Epithelial cell of proximal tubule (primary cell): ENCODE data around the gene PTAFR. TPM values are rescaled to one million over a fixed set of nuclear protein-coding genes. Genes with fewer than 3 reads are reported as not detected.

Source experiments
- DNase-seq: peaks from one replicate; pipeline ENCODE4 v3.0.0-alpha.2; 2011; ENCODE audit warnings: low read depth
- H3K4me3 ChIP-seq: 2 replicates; pipeline ENCODE4 v1.5.1; 2011; ENCODE audit warnings: low read depth, mild to moderate bottlenecking, low read length
- total RNA-seq: library from RNA; depleted of rRNA; stranded (reverse); fragments of >200 nt; gene quantifications from 2 replicates; pipeline ENCODE4 v1.2.3, GENCODE V29; 2015
- TF ChIP-seq, protein P1 (sequence below): conservative IDR thresholded peaks from 2 replicates; pipeline ENCODE4 v1.5.1; 2012; ENCODE audit warnings: low read depth, mild to moderate bottlenecking, low read length

Gene PTAFR
- total RNA-seq, 1 donor from 2014 or later, result 4.9 TPM

DNA sequence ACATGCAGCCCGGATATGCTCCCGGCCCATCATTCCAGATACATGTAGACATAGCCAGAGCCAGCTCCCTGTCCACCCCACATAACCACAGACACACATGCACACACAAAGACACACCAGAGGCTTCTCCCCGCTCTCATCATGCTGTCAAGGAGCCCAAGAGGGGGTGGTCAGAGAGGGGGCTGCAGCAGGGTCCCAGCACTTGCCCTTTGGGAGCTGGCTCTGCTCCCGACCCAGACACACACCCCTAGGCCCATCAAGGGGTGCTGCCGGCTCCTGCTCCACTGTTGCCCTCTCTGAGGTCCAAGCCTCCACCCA is 2.6 kb downstream of the PTAFR start:
- no peak overlapping the region for H3K4me3 ChIP-seq
- TF ChIP-seq, protein P1, sequence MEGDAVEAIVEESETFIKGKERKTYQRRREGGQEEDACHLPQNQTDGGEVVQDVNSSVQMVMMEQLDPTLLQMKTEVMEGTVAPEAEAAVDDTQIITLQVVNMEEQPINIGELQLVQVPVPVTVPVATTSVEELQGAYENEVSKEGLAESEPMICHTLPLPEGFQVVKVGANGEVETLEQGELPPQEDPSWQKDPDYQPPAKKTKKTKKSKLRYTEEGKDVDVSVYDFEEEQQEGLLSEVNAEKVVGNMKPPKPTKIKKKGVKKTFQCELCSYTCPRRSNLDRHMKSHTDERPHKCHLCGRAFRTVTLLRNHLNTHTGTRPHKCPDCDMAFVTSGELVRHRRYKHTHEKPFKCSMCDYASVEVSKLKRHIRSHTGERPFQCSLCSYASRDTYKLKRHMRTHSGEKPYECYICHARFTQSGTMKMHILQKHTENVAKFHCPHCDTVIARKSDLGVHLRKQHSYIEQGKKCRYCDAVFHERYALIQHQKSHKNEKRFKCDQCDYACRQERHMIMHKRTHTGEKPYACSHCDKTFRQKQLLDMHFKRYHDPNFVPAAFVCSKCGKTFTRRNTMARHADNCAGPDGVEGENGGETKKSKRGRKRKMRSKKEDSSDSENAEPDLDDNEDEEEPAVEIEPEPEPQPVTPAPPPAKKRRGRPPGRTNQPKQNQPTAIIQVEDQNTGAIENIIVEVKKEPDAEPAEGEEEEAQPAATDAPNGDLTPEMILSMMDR, result no peak
- no peak for DNase-seq

DNA sequence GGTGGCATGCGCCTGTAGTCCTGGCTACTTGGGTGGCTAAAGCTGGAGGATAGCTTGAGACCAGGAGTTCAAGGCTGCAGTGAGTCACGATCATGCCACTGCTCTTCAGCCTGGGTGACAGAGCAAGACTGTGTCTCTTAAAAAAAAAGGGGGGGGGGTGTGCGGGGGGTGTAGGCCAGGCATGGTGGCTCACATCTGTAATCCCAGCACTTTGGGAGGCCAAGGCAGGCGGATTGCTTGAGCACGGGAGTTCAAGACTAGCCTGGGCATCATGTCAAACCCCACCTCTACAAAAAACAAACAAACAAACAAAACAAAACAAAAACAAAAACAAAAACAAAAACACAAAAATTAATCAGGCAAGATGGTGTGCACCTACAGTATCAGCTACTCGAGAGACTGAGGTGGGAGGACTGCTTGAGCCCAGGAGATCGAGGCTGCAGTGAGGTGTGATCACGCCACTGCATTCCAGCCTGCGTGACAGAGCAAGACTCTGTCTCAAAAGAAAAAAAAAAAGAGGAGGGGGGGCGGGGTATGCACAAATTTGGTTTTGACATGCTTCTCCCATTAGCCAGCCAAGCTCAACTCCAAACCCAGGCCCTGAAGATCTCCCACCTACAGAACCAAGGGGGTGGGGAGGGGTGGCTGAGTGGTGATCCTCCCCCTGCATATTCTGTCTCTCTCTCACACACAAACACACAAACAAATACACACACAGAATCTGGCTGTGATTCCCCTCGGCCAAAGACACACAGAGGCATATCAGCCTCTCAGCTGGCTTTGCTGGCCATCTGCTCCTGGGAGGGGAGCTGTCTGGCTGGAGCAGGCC is 3.1 kb downstream of the PTAFR start:
- TF ChIP-seq, protein P1, result no peak
- H3K4me3 ChIP-seq, result no peak overlapping the region
- DNase-seq, result no peak

DNA sequence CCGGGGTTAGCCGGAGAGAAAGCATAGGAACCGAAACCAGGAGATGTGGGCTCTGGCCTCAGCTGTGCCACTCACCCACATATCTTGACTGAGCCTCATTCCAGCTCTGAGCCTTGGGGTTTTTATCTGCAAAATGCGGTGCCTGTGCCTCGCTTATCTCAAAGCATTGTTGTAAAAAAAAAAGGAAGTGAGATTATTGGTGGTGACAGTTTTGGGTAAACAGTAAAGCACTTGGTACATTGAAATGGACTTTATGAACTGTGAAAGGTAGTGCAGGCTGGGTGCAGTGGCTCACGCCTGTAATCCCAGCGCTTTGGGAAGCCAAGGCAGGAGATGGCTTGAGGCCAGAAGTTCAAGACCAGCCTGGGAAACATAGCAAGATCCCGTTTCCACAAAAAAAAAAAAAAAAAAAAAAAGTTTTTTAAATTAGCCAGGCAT is 3.8 kb downstream of the PTAFR start:
- no peak overlapping the region for H3K4me3 ChIP-seq
- TF ChIP-seq, protein P1, result no peak
- no peak for DNase-seq

DNA sequence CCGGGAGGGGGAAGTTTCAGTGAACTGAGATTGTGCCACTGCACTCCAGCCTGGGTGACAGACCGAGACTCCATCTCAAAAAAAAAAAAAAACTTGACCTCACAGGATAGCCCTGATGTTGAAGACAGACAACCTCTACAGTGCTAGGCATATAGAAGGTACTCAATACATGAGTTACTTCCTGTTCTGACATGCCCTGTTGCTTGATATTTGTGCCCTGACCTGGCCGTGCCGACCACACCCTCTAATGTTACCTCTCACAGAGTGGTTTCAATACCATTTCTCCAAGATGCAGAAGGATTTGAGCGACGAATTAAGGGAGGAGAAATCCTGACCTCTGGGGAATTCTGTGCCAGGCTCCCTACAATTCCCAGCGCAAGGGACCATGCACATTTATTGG is 5.2 kb downstream of the PTAFR start:
- no peak overlapping the region for H3K4me3 ChIP-seq
- TF ChIP-seq, protein P1, result no peak
- no peak for DNase-seq

DNA sequence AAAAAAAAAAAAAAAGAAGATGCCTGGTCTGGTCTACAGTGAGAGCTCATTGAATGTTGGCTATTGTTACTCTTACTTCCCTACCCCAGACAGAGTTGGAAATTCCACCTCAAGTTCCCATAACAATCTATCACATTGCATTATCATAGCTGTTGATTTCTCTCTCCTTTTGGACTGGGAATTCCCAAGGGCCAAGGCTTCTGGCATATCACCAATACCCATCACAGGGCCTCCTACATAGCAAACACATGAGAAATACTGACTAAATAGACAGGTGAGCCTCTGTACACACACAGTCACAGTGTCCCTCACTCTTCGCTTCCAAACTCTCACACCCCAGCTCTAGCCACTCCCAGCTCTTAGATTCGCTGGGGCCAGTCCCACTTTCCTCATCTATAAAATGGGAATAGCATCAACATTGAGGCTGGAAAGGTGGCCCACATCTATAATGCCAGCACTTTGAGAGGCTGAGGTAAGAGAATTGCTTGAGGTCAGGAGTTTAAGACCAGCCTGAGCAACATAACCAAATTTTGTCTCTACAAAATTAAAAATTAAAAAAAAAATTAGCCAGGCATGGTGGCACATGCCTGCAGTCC is 6.4 kb downstream of the PTAFR start:
- no peak overlapping the region for H3K4me3 ChIP-seq
- TF ChIP-seq, protein P1, result no peak
- no peak for DNase-seq

DNA sequence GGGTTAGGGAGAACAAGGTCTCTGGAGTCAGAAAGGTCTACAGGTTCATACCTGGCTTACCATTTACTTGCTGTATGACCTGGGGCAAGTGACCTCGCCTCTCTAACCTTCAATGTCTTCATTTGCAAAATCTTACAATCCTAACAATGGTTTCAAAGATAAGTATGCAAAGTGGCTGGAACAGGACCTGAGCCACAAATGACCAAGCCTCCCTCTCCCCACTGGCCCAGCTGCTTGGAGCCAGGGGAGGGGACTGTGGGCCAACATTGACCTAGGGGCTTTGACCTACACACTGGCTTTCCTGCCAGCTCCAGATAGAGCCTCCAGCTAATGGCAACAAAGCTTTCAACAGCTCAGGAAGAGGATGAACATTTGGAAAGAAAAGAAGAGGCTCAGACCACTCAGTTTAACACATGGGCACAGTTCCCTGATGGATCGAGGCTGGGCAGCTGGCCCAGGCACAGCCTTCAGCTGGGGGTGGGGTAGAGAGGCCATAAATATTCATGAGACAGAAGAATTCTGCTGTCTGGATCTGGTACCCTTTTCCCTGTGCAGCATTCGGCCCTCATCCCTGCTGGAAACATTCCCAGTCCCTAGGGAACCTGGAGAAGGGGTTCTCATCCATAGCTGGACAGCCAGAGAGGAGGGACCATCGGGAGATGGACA is 12.9 kb downstream of the PTAFR start:
- no peak overlapping the region for H3K4me3 ChIP-seq
- TF ChIP-seq, protein P1, result no peak
- no peak for DNase-seq

DNA sequence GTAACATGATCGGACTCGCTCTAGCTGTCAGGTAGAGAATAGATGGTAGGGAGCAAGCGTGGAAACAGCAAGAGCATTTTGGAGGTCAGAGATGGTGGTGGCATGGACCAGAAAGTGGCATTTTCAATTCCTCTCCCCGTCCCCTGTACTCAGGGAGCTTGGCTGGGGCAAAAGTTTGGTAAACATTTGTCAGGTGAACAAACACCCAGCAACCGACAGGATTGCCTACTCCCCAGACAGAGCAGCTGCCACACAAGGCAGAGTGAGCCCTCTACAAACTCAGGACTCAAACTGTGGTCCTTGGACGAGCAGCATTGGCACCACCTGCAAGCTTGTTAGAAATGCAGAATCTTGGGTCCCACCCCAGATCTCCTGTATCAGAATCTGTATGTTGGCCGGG is 14.3 kb downstream of the PTAFR start:
- TF ChIP-seq, protein P1, result no peak

More for the DNA sequence above, 14.3 kb downstream of the PTAFR start:
- H3K4me3 ChIP-seq, result no peak overlapping the region
- DNase-seq, result no peak
